Endodermal cell (in vitro differentiated cells): ENCODE results near the gene MORF4L2. TPM values are rescaled to one million over a fixed set of nuclear protein-coding genes. Genes with fewer than 3 reads are reported as not detected.

Source experiments
- DNase-seq: peaks from one replicate; pipeline ENCODE4 v3.0.0-alpha.2; 2017
- H3K27ac ChIP-seq: 2 replicates; pipeline ENCODE4 v1.5.1; 2013; ENCODE audit warnings: mild to moderate bottlenecking, low read depth, low read length, moderate library complexity
- H3K27me3 ChIP-seq: 2 replicates; pipeline ENCODE4 v1.6.1; 2013; ENCODE audit warnings: mild to moderate bottlenecking, low read length, moderate library complexity; ENCODE audit not compliant: insufficient read depth, control insufficient read depth, poor library complexity, severe bottlenecking
- H3K36me3 ChIP-seq: 2 replicates; pipeline ENCODE4 v1.7.0; 2013; ENCODE audit warnings: mild to moderate bottlenecking, low read length, moderate library complexity; ENCODE audit not compliant: control insufficient read depth, insufficient read depth
- H3K4me1 ChIP-seq: one replicate; pipeline ENCODE4 v1.7.0; 2013; ENCODE audit warnings: low read length; ENCODE audit not compliant: control insufficient read depth, insufficient read depth
- H3K4me3 ChIP-seq: 2 replicates; pipeline ENCODE4 v1.5.1; 2013; ENCODE audit warnings: mild to moderate bottlenecking, low read length, moderate library complexity
- H3K9ac ChIP-seq: 2 replicates; pipeline ENCODE4 v1.6.1; 2013; ENCODE audit warnings: mild to moderate bottlenecking, low read length, moderate library complexity; ENCODE audit not compliant: poor library complexity, severe bottlenecking; ENCODE audit errors: extremely low read depth
- H3K9me3 ChIP-seq: 2 replicates; pipeline ENCODE4 v1.6.1; 2013; ENCODE audit warnings: mild to moderate bottlenecking, low read length, moderate library complexity; ENCODE audit not compliant: control insufficient read depth
- H3K27ac Mint-ChIP-seq: 2 replicates; pipeline ENCODE4 v1.8.0; 2020; ENCODE audit warnings: mixed read lengths
- H3K27me3 Mint-ChIP-seq: 2 replicates; pipeline ENCODE4 v1.8.0; 2021; ENCODE audit warnings: mild to moderate bottlenecking, mixed read lengths; ENCODE audit not compliant: insufficient read depth
- H3K36me3 Mint-ChIP-seq: 2 replicates; pipeline ENCODE4 v1.8.0; 2020; ENCODE audit warnings: low read depth, mixed read lengths
- H3K4me1 Mint-ChIP-seq: 2 replicates; pipeline ENCODE4 v1.8.0; 2020; ENCODE audit warnings: mixed read lengths
- H3K4me3 Mint-ChIP-seq: 2 replicates; pipeline ENCODE4 v1.8.0; 2020; ENCODE audit warnings: mild to moderate bottlenecking, moderate library complexity, mixed read lengths
- H3K9me3 Mint-ChIP-seq: 2 replicates; pipeline ENCODE4 v1.8.0; 2020; ENCODE audit warnings: mild to moderate bottlenecking, mixed read lengths
- WGBS, 2 experiments: methylation state at CpG; one replicate each; pipeline versions ENCODE4 v1.1.5 to v1.1.7; 2013; ENCODE audit warnings: missing lambda C conversion rate in 2 of 2, mixed read lengths in 1 of 2; ENCODE audit not compliant: insufficient coverage in 1 of 2, insufficient read length in 1 of 2; 5-methylcytosine and 5-hydroxymethylcytosine counted together
- total RNA-seq, 2 donors: library from RNA; stranded (reverse); fragmentation: NEBNext Ultra II Directional in 1 of 2; extraction: Animal tissue kit (Norgen Biotek cat#: 25700) in 1 of 2; gene quantifications; 2 replicates in 1 of 2; 3 replicates in 1 of 2; pipeline ENCODE4 v1.2.1, GENCODE V29; 2021
- TF ChIP-seq, protein P1 (sequence below): fragments of 200-600 bp; sonication (generic); conservative IDR thresholded peaks from 2 replicates; pipeline ENCODE4 v1.5.0; 2021; ENCODE audit warnings: antibody characterized with exemption, mild to moderate bottlenecking

MORF4L2 gene
- total RNA-seq, 2 donors from 2014 or later, result 400 to 509 TPM

DNA sequence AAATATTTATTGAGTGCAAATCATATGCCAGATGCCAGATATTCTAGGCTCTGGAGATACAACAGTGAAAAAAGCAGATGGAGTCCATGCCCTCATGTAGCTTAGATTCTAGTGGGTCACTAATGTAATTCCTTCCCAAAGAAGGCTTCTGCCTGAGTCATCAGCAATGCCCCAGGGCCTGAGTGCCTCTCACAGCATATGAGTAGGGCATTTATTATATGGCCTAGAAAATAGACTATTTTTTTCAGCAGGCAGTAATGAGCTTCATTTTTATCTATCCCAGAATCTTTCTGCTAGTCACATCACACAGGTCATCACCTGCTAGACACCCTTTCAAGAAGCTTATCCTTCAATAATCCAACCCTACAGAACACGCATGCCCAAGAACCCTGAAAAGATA is 46.5 kb upstream of the MORF4L2 start:
- H3K4me3 ChIP-seq, result no peak overlapping the region
- Mint-ChIP-seq H3K27me3 (peaks cover 28% of the 10 kb centered on the region), H3K4me1 (peaks cover 58% of the 10 kb centered on the region), H3K4me3 (no peak overlapping the region), H3K9me3 (no peaks in the 10 kb centered on the region), H3K27ac (no peak overlapping the region), H3K36me3 (no peaks in the 10 kb centered on the region)
- no peak overlapping the region for H3K9ac ChIP-seq
- H3K4me1 ChIP-seq, result peaks cover 13% of the 10 kb centered on the region
- no peak overlapping the region for H3K27ac ChIP-seq
- no peaks in the 10 kb centered on the region for H3K36me3 ChIP-seq
- H3K9me3 ChIP-seq, result no peaks in the 10 kb centered on the region
- 100% methylated on average over 1 of the region's 1 CpG; no CpG with 5 or more reads in 1 of the 2 experiments for WGBS, 2 experiments
- DNase-seq, result no peak
- no peaks in the 10 kb centered on the region for H3K27me3 ChIP-seq
- TF ChIP-seq, protein P1, sequence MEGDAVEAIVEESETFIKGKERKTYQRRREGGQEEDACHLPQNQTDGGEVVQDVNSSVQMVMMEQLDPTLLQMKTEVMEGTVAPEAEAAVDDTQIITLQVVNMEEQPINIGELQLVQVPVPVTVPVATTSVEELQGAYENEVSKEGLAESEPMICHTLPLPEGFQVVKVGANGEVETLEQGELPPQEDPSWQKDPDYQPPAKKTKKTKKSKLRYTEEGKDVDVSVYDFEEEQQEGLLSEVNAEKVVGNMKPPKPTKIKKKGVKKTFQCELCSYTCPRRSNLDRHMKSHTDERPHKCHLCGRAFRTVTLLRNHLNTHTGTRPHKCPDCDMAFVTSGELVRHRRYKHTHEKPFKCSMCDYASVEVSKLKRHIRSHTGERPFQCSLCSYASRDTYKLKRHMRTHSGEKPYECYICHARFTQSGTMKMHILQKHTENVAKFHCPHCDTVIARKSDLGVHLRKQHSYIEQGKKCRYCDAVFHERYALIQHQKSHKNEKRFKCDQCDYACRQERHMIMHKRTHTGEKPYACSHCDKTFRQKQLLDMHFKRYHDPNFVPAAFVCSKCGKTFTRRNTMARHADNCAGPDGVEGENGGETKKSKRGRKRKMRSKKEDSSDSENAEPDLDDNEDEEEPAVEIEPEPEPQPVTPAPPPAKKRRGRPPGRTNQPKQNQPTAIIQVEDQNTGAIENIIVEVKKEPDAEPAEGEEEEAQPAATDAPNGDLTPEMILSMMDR, result no peak

DNA sequence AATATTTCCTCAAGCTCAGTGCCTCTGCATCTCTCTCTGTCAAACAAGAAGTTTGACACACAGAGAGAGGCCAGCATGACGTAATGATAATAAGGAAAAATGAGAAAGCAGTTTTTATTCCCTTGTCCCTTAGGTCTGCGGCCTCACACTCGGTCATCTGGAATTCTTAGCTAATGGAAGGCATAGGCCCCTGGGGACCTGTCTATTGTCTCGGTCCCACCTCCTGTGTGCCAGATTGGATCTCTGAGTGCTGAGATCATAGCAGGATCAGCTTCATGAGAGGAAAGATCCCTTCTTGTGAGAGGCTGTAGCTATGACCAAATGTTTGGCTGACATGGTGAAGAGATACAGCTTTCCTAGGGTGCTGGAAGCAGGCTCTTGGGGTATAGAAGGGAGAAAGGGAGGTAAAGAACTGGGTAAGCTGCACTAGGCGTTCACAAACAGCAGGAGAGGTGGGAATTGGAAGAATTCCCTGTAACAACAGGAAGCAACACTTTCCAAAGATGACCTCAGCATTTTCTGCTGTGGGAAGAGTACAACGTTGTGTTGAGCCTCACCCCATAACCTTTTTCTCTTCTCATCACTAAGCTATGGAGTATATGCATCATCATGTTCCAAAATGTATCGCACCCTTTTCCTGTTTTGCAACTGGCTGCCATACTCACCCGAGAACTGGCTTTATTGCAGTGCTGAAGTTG is 44.4 kb upstream of the MORF4L2 start:
- Mint-ChIP-seq H3K36me3 (no peaks in the 10 kb centered on the region), H3K27me3 (peaks cover 22% of the 10 kb centered on the region), H3K4me3 (no peak overlapping the region), H3K9me3 (no peaks in the 10 kb centered on the region), H3K27ac (peak overlapping the region; percentile 92), H3K4me1 (peaks cover 75% of the 10 kb centered on the region)
- WGBS, 2 experiments, result 49 to 100% methylated on average over 1 to 8 of the region's 8 CpGs
- H3K9me3 ChIP-seq, result no peaks in the 10 kb centered on the region
- peaks cover 14% of the 10 kb centered on the region for H3K4me1 ChIP-seq
- H3K27me3 ChIP-seq, result peaks cover 4% of the 10 kb centered on the region
- TF ChIP-seq, protein P1, result no peak
- H3K36me3 ChIP-seq, result no peaks in the 10 kb centered on the region
- no peak overlapping the region for H3K9ac ChIP-seq
- peak; percentile 87 for DNase-seq
- H3K27ac ChIP-seq, result no peak overlapping the region
- no peak overlapping the region for H3K4me3 ChIP-seq

DNA sequence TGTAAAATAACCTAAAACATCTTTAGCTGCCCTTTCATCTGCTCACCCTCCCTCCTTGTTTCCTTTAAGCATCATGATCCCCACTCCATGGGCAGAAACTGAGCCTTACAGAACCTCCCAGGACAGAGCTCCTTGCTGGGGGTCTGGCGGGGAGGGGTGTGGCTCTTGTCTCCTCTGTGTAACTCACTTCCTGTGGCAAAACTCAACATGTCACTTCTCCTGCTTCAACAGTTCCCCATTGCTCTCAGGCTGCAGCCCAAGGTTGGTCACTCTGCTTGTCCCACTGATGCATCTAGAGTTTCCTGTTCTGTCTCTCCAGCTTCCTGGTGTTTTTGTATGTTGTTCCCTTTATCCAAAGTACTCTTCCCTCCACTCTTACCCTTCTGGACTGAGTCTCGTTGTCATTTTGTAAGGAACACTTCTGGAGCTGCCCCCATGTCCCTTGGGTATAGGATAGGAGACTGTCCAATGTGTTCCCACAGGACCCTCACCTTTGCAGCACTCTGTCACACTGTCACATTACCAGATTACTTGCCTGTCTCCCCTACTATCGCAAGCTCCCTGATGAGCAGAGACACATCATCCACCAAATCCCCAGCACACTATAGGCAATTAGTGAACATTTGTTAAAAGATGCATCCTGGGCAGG is 43.8 kb upstream of the MORF4L2 start:
- TF ChIP-seq, protein P1, result no peak
- 76% methylated on average over 2 of the region's 3 CpGs; no CpG with 5 or more reads in 1 of the 2 experiments for WGBS, 2 experiments

More for the DNA sequence above, 43.8 kb upstream of the MORF4L2 start:
- peak overlapping the region; percentile 92 for H3K27ac Mint-ChIP-seq
- Histone ChIP-seq H3K27ac (no peak overlapping the region), H3K36me3 (no peaks in the 10 kb centered on the region), H3K4me3 (no peak overlapping the region), H3K4me1 (peaks cover 14% of the 10 kb centered on the region), H3K9me3 (no peaks in the 10 kb centered on the region), H3K9ac (no peak overlapping the region), H3K27me3 (peaks cover 11% of the 10 kb centered on the region)
- peaks cover 23% of the 10 kb centered on the region for H3K27me3 Mint-ChIP-seq
- peaks cover 81% of the 10 kb centered on the region for H3K4me1 Mint-ChIP-seq
- peak; percentile 61 for DNase-seq
- no peak overlapping the region for H3K4me3 Mint-ChIP-seq
- H3K36me3 Mint-ChIP-seq, result no peaks in the 10 kb centered on the region
- H3K9me3 Mint-ChIP-seq, result no peaks in the 10 kb centered on the region
